ENCODE results near the gene FOXN3.

DNA sequence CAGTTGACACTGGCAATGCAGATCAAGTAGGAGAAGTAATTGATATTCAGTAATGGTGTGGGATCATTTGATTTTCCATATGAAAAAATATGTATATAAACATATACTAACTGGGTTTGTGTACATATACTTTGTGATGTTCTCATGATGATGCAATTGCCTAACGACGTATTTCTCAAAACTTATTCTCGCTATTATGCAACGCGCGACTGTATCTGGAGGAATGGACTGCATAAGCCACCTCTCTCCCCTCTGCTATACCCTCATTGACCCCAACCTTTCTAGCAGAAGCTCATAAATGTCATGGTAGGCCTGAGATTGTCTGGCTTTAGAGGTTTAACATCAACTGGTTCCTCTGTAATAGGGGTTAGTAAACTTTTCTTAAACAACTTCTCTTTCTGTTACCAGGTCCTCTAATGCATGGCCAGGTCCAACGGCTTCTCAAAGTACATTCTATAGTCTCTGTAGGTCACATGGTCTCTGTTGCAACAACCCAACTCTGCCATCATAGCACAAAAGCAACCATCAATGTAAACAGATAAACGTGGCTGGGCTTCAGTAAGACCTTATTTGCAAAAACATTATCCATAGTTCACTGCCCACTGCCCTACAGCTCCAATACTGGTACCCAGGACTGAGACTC lies 59.3 kb downstream of the FOXN3 start:
- TF ChIP-seq, protein P1, sequence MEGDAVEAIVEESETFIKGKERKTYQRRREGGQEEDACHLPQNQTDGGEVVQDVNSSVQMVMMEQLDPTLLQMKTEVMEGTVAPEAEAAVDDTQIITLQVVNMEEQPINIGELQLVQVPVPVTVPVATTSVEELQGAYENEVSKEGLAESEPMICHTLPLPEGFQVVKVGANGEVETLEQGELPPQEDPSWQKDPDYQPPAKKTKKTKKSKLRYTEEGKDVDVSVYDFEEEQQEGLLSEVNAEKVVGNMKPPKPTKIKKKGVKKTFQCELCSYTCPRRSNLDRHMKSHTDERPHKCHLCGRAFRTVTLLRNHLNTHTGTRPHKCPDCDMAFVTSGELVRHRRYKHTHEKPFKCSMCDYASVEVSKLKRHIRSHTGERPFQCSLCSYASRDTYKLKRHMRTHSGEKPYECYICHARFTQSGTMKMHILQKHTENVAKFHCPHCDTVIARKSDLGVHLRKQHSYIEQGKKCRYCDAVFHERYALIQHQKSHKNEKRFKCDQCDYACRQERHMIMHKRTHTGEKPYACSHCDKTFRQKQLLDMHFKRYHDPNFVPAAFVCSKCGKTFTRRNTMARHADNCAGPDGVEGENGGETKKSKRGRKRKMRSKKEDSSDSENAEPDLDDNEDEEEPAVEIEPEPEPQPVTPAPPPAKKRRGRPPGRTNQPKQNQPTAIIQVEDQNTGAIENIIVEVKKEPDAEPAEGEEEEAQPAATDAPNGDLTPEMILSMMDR (IDR thresholded peaks at IDR 0.05) = no peak
- no peak for TF ChIP-seq POLR2AphosphoS5 (IDR thresholded peaks at IDR 0.05; ENCODE audit: low read depth, low read length)
